SK-N-SH treated with all-trans-retinoic acid at 6 μM for 48 hours (cell line): ENCODE measurements around the gene NAPG.

Experiments
- ATAC-seq: fragments of 200-7000 bp; cut with Tn5 transposase; 3 replicates; pipeline ENCODE4 v1.9.1; 2020; ENCODE audit warnings: mild to moderate bottlenecking, moderate library complexity
- ARNTL ChIP-seq: fragments of 450-650 bp; formaldehyde crosslinking; IDR thresholded peaks from 2 replicates; pipeline ENCODE4 v1.5.0; 2020; ENCODE audit warnings: low read depth, mild to moderate bottlenecking, moderate library complexity, borderline replicate concordance
- BACH2 ChIP-seq: fragments of 250-450 bp; sonication (Bioruptor Pico); IDR thresholded peaks from 2 replicates; pipeline ENCODE4 v1.9.0; 2021; ENCODE audit warnings: mild to moderate bottlenecking, borderline replicate concordance
- CREB5 ChIP-seq: fragments of 250-450 bp; sonication (Bioruptor Pico); IDR thresholded peaks from 2 replicates; pipeline ENCODE4 v1.5.1; 2020; ENCODE audit warnings: low read depth, mild to moderate bottlenecking, moderate library complexity
- CSDC2 ChIP-seq: fragments of 250-450 bp; sonication (Bioruptor Pico); IDR thresholded peaks from 2 replicates; pipeline ENCODE4 v1.5.0; 2020; ENCODE audit warnings: mild to moderate bottlenecking, moderate library complexity
- ESRRG ChIP-seq: fragments of 250-450 bp; sonication (Bioruptor Pico); IDR thresholded peaks from 2 replicates; pipeline ENCODE4 v1.6.1; 2021; ENCODE audit warnings: mild to moderate bottlenecking
- ISL1 ChIP-seq: fragments of 250-450 bp; sonication (Bioruptor Pico); IDR thresholded peaks from 2 replicates; pipeline ENCODE4 v2.1.2; 2022; ENCODE audit warnings: mild to moderate bottlenecking, moderate library complexity
- OSR1 ChIP-seq: fragments of 250-450 bp; sonication (Bioruptor Pico); IDR thresholded peaks from 2 replicates; pipeline ENCODE4 v1.8.0; 2022; ENCODE audit warnings: moderate library complexity, mild to moderate bottlenecking, inconsistent platforms
- PATZ1 ChIP-seq: fragments of 250-450 bp; sonication (Bioruptor Pico); IDR thresholded peaks from 2 replicates; pipeline ENCODE4 v1.8.0; 2020; ENCODE audit warnings: mild to moderate bottlenecking, moderate library complexity, borderline replicate concordance
- POU6F1 ChIP-seq: fragments of 250-450 bp; sonication (Bioruptor Pico); IDR thresholded peaks from 2 replicates; pipeline ENCODE4 v1.8.0; 2021; ENCODE audit warnings: low read depth, mild to moderate bottlenecking, moderate library complexity, borderline replicate concordance
- PPARA ChIP-seq: fragments of 250-450 bp; sonication (Bioruptor Pico); IDR thresholded peaks from 2 replicates; pipeline ENCODE4 v1.5.0; 2020; ENCODE audit warnings: mild to moderate bottlenecking, borderline replicate concordance
- RARB ChIP-seq: fragments of 250-450 bp; sonication (Bioruptor Pico); IDR thresholded peaks from 2 replicates; pipeline ENCODE4 v1.8.0; 2021; ENCODE audit warnings: mild to moderate bottlenecking, moderate library complexity
- SNAI2 ChIP-seq: fragments of 250-450 bp; sonication (Bioruptor Pico); IDR thresholded peaks from 2 replicates; pipeline ENCODE4 v1.5.0; 2020; ENCODE audit warnings: mild to moderate bottlenecking, moderate library complexity
- TCF4 ChIP-seq: fragments of 250-450 bp; sonication (Bioruptor Pico); IDR thresholded peaks from 2 replicates; pipeline ENCODE4 v1.8.0; 2021; ENCODE audit warnings: mild to moderate bottlenecking, moderate library complexity, borderline replicate concordance
- TOX ChIP-seq: fragments of 250-450 bp; sonication (Bioruptor Pico); IDR thresholded peaks from 2 replicates; pipeline ENCODE4 v1.8.0; 2021; ENCODE audit warnings: mild to moderate bottlenecking, moderate library complexity, borderline replicate concordance
- TSHZ2 ChIP-seq: fragments of 250-450 bp; sonication (Bioruptor Pico); IDR thresholded peaks from 2 replicates; pipeline ENCODE4 v1.5.0; 2020; ENCODE audit warnings: mild to moderate bottlenecking, moderate library complexity
- ZC3H10 ChIP-seq: fragments of 250-450 bp; sonication (Bioruptor Pico); IDR thresholded peaks from 2 replicates; pipeline ENCODE4 v1.5.1; 2021; ENCODE audit warnings: mild to moderate bottlenecking, moderate library complexity
- ZFP3 ChIP-seq: fragments of 250-450 bp; sonication (Bioruptor Pico); IDR thresholded peaks from 2 replicates; pipeline ENCODE4 v1.5.0; 2020; ENCODE audit warnings: mild to moderate bottlenecking, moderate library complexity
- ZFP30 ChIP-seq: fragments of 450-650 bp; formaldehyde crosslinking; IDR thresholded peaks from 2 replicates; pipeline ENCODE4 v1.5.0; 2022; ENCODE audit warnings: mild to moderate bottlenecking, moderate library complexity
- ZNF565 ChIP-seq: fragments of 450-650 bp; formaldehyde crosslinking; conservative IDR thresholded peaks from 2 replicates; pipeline ENCODE4 v1.5.0; 2020; ENCODE audit warnings: low read depth, mild to moderate bottlenecking, moderate library complexity
- ZNF70 ChIP-seq: fragments of 450-650 bp; formaldehyde crosslinking; IDR thresholded peaks from 2 replicates; pipeline ENCODE4 v1.5.0; 2020; ENCODE audit warnings: mild to moderate bottlenecking, moderate library complexity
- ZNF8 ChIP-seq: fragments of 450-650 bp; formaldehyde crosslinking; IDR thresholded peaks from 2 replicates; pipeline ENCODE4 v1.5.0; 2020; ENCODE audit warnings: mild to moderate bottlenecking, moderate library complexity

Gene NAPG

GRCh38 chr18:10487154-10487553 is 38.7 kb upstream of the NAPG start:
- no peak for TF ChIP-seq POU6F1 (CRISPR knock-in tag)
- no peak for TF ChIP-seq OSR1 (CRISPR knock-in tag)
- no peak for TF ChIP-seq ZNF8 (CRISPR knock-in tag)
- no peak for TF ChIP-seq ZFP3
- TF ChIP-seq PPARA (CRISPR knock-in tag), result no peak
- no peak for TF ChIP-seq ISL1 (CRISPR knock-in tag)
- no peak for TF ChIP-seq ZC3H10 (CRISPR knock-in tag)
- no peak for TF ChIP-seq ZNF565 (CRISPR knock-in tag)
- TF ChIP-seq, all 23 proteins: peak for 0
- no peak for ATAC-seq

GRCh38 chr18:10488017-10488416 is 37.8 kb upstream of the NAPG start:
- TF ChIP-seq ARNTL (CRISPR knock-in tag) (no peak), POU6F1 (CRISPR knock-in tag) (no peak), ZNF8 (CRISPR knock-in tag) (no peak), ZC3H10 (CRISPR knock-in tag) (no peak), ZNF70 (no peak), TSHZ2 (CRISPR knock-in tag) (no peak), CREB5 (CRISPR knock-in tag) (no peak), RARB (CRISPR knock-in tag) (no peak), SNAI2 (no peak), ZFP3 (no peak), ZNF565 (CRISPR knock-in tag) (no peak), BACH2 (CRISPR knock-in tag) (no peak), OSR1 (CRISPR knock-in tag) (no peak), TCF4 (CRISPR knock-in tag) (no peak)
- ATAC-seq, result no peak

GRCh38 chr18:10490401-10491165 is 35.2 kb upstream of the NAPG start:
- no peak for ATAC-seq
- TF ChIP-seq CREB5 (CRISPR knock-in tag) (no peak), ZNF8 (CRISPR knock-in tag) (no peak), ZNF70 (no peak), BACH2 (CRISPR knock-in tag) (no peak), ISL1 (CRISPR knock-in tag) (no peak), CSDC2 (CRISPR knock-in tag) (no peak), RARB (CRISPR knock-in tag) (no peak), ZC3H10 (CRISPR knock-in tag) (no peak), TSHZ2 (CRISPR knock-in tag) (no peak), ESRRG (CRISPR knock-in tag) (no peak), ZNF565 (CRISPR knock-in tag) (no peak), TOX (CRISPR knock-in tag) (no peak), OSR1 (CRISPR knock-in tag) (no peak), TCF4 (CRISPR knock-in tag) (no peak), PATZ1 (CRISPR knock-in tag) (no peak), ZFP30 (CRISPR knock-in tag) (no peak)
